ENCODE measurements around the gene TBC1D4.

Gene TBC1D4

DNA sequence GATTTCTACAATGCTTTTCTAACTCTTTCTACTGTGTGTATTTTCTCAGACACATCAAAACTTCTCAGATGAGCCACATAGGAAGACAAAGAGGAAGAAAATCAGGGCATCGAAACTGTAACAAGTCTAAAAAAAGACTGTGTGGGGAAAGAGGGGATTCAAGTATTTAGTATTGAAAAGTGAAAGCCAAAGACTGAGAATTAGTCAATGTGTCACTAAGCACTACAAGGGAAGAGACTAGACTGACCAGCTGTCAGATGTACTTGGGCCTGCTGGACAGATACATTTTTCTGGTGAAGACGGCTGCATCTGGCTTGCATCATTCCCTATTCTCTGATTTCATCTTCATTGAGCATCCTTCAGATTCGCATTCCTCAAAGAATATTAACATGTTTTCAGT, 30.3 kb upstream of the TBC1D4 start:
- H3K4me3 ChIP-seq (ENCODE audit: control insufficient read depth, low read depth, low read length) = no peak overlapping the region
- no peak for DNase-seq (ENCODE audit: low read depth)
- TF ChIP-seq, protein P1, sequence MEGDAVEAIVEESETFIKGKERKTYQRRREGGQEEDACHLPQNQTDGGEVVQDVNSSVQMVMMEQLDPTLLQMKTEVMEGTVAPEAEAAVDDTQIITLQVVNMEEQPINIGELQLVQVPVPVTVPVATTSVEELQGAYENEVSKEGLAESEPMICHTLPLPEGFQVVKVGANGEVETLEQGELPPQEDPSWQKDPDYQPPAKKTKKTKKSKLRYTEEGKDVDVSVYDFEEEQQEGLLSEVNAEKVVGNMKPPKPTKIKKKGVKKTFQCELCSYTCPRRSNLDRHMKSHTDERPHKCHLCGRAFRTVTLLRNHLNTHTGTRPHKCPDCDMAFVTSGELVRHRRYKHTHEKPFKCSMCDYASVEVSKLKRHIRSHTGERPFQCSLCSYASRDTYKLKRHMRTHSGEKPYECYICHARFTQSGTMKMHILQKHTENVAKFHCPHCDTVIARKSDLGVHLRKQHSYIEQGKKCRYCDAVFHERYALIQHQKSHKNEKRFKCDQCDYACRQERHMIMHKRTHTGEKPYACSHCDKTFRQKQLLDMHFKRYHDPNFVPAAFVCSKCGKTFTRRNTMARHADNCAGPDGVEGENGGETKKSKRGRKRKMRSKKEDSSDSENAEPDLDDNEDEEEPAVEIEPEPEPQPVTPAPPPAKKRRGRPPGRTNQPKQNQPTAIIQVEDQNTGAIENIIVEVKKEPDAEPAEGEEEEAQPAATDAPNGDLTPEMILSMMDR (conservative IDR thresholded peaks at IDR 0.05; ENCODE audit: control insufficient read depth, insufficient read depth, low read depth, low read length) = no peak

DNA sequence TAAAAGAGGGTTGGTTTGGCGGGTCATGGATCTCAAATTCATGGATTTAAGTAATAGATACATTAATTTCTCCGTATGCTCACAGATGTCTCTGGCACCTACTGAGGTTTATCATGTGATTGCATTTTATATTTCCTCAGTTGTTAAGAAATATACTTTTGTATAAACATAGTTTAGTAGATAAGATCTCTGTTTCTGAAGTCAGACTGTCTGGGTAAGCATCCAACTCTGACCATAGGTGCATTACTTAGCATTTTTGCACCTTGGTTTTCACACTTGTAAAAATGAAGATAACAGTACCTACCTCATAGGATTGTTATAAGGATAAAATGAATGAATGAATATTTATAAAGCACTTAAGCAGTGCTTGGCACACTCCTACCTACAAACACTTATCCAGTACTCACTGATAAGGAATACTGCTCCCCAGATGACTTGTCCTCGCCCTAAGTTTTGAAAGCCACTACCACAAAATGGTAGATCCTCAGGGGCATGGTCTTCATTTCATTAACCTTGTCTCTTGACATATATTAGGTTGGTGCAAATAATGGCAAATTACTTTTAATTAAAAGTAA, 29.2 kb upstream of the TBC1D4 start:
- TF ChIP-seq, protein P1 (conservative IDR thresholded peaks at IDR 0.05; ENCODE audit: control insufficient read depth, insufficient read depth, low read depth, low read length) = no peak
- H3K4me3 ChIP-seq (ENCODE audit: control insufficient read depth, low read depth, low read length) = no peak overlapping the region
- no peak for DNase-seq (ENCODE audit: low read depth)

DNA sequence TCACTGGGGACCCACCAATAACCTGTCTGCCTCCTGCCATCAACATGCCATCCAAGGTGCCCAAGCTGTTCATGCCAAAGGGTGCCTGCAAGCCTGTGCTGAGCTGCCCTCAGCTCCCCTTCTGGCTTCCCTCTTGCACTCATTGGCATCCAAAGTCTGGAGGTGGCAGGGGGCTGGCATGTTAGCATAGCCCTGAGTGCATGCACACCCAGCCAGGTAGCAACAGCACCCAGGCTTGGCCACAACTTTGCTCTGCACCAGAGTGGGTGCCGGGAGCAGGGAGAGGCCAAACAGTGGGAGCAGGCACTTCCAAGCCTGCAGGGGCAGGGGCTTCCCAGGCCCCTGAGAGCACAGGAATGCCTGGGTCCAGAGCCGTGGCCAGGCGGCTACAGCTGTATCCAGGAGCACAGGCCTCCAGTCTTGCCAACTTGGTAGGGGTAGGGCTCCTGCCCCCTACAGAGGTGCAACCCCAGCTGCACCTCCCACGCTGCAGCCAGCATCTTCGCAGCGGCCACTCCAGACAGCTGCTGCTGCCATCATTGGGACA, 26.1 kb upstream of the TBC1D4 start:
- TF ChIP-seq, protein P1 (conservative IDR thresholded peaks at IDR 0.05; ENCODE audit: control insufficient read depth, insufficient read depth, low read depth, low read length) = no peak
- no peak overlapping the region for H3K4me3 ChIP-seq (ENCODE audit: control insufficient read depth, low read depth, low read length)
- no peak for DNase-seq (ENCODE audit: low read depth)

DNA sequence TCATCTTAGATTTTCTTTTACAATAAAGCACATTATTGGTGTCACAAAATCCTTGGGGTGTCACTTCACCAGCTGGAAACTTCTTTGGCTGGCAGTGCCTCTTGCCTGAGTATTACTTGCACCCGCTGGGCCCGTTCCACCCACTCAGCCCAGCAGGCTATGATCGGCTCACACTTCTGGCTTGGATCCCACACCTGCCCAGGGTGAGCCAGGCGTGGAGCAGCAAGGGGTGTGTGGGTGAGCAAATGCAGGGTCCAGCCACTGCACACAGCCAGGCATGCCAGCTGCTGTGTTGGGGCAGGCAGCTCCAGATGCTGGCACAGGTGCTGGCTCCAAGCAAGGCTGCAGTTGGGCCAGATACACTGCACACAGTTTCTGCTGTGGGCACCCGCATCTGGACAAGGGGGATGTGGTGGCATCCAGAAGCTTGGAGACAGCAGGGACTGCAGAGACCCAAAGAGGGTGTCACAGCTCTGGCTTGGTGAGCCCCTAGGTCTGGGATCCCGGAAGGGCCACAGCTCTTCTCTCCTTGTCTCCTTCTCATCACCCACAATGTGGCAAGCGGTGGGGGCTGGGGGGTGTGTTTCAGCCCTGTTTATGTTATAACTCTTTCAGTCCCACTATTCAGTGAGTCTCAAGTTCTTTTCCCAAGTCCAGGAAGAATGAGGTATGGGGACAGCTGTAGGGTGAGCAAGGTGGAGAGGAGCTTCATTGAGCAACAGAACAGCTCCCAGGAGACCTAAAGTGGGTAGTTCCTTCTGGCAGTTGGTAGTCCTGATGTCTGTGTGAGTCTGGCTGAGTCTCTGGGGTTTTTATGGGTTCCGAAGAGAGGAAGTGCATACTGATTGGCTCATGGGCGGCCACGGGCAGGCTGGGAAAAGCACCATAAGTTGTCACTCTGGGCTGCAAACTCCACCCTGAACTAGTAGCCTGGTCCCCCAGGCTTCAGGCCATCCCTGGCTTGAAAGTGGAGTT, 25.3 kb upstream of the TBC1D4 start:
- H3K4me3 ChIP-seq (ENCODE audit: control insufficient read depth, low read depth, low read length) = no peak overlapping the region
- peak; percentile 35 for DNase-seq (ENCODE audit: low read depth)
- TF ChIP-seq, protein P1 (conservative IDR thresholded peaks at IDR 0.05; ENCODE audit: control insufficient read depth, insufficient read depth, low read depth, low read length) = no peak

DNA sequence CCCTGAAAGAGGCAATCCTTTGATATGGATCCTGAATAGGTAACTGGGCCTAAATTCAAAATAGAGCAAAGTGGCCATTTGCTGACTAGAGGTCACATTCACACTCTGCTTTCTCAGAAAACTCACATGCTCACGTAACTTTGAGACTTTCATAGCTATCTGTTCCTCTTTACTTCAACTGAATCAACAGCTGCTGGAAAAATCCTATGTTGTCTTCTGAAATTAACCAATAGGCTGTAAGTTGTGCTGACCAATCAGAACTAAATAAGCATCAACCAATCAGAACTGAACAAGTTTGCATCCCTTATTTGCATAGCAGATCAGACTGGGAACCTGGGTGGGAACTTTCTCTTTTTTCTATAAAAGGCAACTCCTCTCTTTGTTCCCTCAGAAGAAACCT, 24.0 kb upstream of the TBC1D4 start:
- no peak for DNase-seq (ENCODE audit: low read depth)
- TF ChIP-seq, protein P1 (conservative IDR thresholded peaks at IDR 0.05; ENCODE audit: control insufficient read depth, insufficient read depth, low read depth, low read length) = no peak
- H3K4me3 ChIP-seq (ENCODE audit: control insufficient read depth, low read depth, low read length) = no peak overlapping the region

DNA sequence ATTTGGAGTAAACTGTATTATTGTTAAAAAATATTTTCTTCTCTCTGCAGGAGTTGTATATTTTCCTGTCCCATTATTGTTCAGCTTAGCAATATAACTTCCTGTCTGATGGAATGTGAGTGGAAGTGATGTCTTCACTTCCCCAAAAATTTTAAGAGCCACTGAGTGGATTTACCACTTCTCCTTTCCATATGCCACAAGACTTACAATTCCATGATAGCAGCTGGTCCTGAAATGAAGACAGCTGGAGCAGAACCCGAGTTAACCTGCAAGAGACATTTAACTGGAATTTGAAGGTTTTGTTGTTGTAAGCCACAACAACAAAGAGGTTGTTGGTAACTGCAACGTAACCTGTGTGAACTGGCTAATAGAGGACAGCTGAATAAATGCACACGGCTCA, 23.4 kb upstream of the TBC1D4 start:
- no peak for DNase-seq (ENCODE audit: low read depth)
- TF ChIP-seq, protein P1 (conservative IDR thresholded peaks at IDR 0.05; ENCODE audit: control insufficient read depth, insufficient read depth, low read depth, low read length) = no peak
- no peak overlapping the region for H3K4me3 ChIP-seq (ENCODE audit: control insufficient read depth, low read depth, low read length)
